IMR-90 (cell line): ENCODE measurements around the gene CREB5. TPM values are rescaled to one million over a fixed set of nuclear protein-coding genes. Genes with fewer than 3 reads are reported as not detected.

Experiments
- ATAC-seq: fragments of 200-7000 bp; cut with Tn5 transposase; 2 replicates; pipeline ENCODE4 v1.9.1; 2020; ENCODE audit warnings: low read depth, mild to moderate bottlenecking, moderate library complexity
- BruUV-seq: library from RNA; stranded (reverse); fragments of 400-500 nt; replicated peaks from 2 replicates; lab custom pipeline; 2021; lab: Mats Ljungman, UMichigan
- CTCF ChIA-PET: fragments of 300-600 bp; formaldehyde crosslinking; extraction: SDS; loops from one replicate; lab custom pipeline; 2021; ENCODE audit warnings: antibody characterized with exemption; lab: Yijun Ruan, JAX
- POLR2A ChIA-PET: fragments of 300-600 bp; sonication (Branson Sonifier 250); formaldehyde crosslinking; loops from one replicate; lab custom pipeline; 2022; ENCODE audit warnings: antibody characterized with exemption; ENCODE audit not compliant: unreplicated experiment; lab: Charles Lee
- DNase-seq: peaks from one replicate; pipeline ENCODE4 v3.0.0; 2013
- H2AFZ ChIP-seq: replicated peaks from 2 replicates; pipeline ENCODE3; 2013; ENCODE audit warnings: low read length, mild to moderate bottlenecking; ENCODE audit not compliant: poor library complexity
- H2AK5ac ChIP-seq: 2 replicates; pipeline ENCODE4 v1.6.1; 2013; ENCODE audit warnings: low read depth, low read length, inconsistent platforms
- H2AK9ac ChIP-seq: replicated peaks from 2 replicates; pipeline ENCODE3; 2013; ENCODE audit warnings: mild to moderate bottlenecking, low read depth, low read length, moderate library complexity; ENCODE audit not compliant: poor library complexity
- H2BK120ac ChIP-seq: 2 replicates; pipeline ENCODE4 v1.6.1; 2013; ENCODE audit warnings: low read depth, low read length, inconsistent platforms
- H2BK15ac ChIP-seq: 3 replicates; pipeline ENCODE4 v1.6.1; 2013; ENCODE audit warnings: low read depth, low read length, inconsistent platforms
- H2BK20ac ChIP-seq: 2 replicates; pipeline ENCODE4 v1.6.1; 2013; ENCODE audit warnings: low read depth, mild to moderate bottlenecking, inconsistent platforms, low read length, moderate library complexity
- H2BK5ac ChIP-seq: 2 replicates; pipeline ENCODE4 v1.6.1; 2013; ENCODE audit warnings: mild to moderate bottlenecking, low read depth, low read length, inconsistent platforms; ENCODE audit not compliant: poor library complexity, severe bottlenecking
- H3K14ac ChIP-seq: replicated peaks from 2 replicates; pipeline ENCODE4 v1.6.1; 2013; ENCODE audit warnings: low read depth, low read length, inconsistent platforms
- H3K18ac ChIP-seq: 2 replicates; pipeline ENCODE4 v1.6.1; 2013; ENCODE audit warnings: low read depth, low read length, control low read depth
- H3K23ac ChIP-seq: 2 replicates; pipeline ENCODE4 v1.6.1; 2013; ENCODE audit warnings: low read depth, low read length, inconsistent platforms
- H3K27ac ChIP-seq: 2 replicates; pipeline ENCODE4 v1.5.1; 2013; ENCODE audit warnings: mild to moderate bottlenecking, control low read depth, low read length; ENCODE audit not compliant: insufficient read depth
- H3K27me3 ChIP-seq: 2 replicates; pipeline ENCODE4 v1.6.1; 2013; ENCODE audit warnings: low read length; ENCODE audit not compliant: control insufficient read depth, insufficient read depth
- H3K36me3 ChIP-seq: 2 replicates; pipeline ENCODE4 v1.6.1; 2013; ENCODE audit warnings: low read length, mixed read lengths; ENCODE audit not compliant: control insufficient read depth, insufficient read depth
- H3K4ac ChIP-seq: 2 replicates; pipeline ENCODE4 v1.6.1; 2013; ENCODE audit warnings: low read depth, low read length, inconsistent platforms
- H3K4me1 ChIP-seq: 2 replicates; pipeline ENCODE4 v1.6.1; 2013; ENCODE audit warnings: low read length, mixed read lengths; ENCODE audit not compliant: control insufficient read depth, insufficient read depth
- H3K4me2 ChIP-seq: 2 replicates; pipeline ENCODE4 v1.6.1; 2013; ENCODE audit warnings: low read depth, mild to moderate bottlenecking, control low read depth, low read length, moderate library complexity
- H3K4me3 ChIP-seq: 2 replicates; pipeline ENCODE4 v1.5.1; 2013; ENCODE audit warnings: low read depth, mild to moderate bottlenecking, control low read depth, low read length, moderate library complexity; ENCODE audit not compliant: insufficient read depth
- H3K56ac ChIP-seq: 2 replicates; pipeline ENCODE4 v1.6.1; 2013; ENCODE audit warnings: low read length, inconsistent platforms; ENCODE audit not compliant: insufficient read depth; ENCODE audit errors: extremely low read depth
- H3K79me1 ChIP-seq, 2 experiments: 2 replicates each; pipeline ENCODE4 v1.6.1; 2013; ENCODE audit warnings: low read length in 2 of 2, inconsistent platforms in 1 of 2, low read depth in 1 of 2
- H3K9ac ChIP-seq: 2 replicates; pipeline ENCODE4 v1.6.1; 2013; ENCODE audit warnings: low read depth, low read length, control low read depth
- H3K9me1 ChIP-seq: 2 replicates; pipeline ENCODE4 v1.6.1; 2013; ENCODE audit warnings: low read length, inconsistent platforms; ENCODE audit not compliant: insufficient read depth
- H3K9me3 ChIP-seq: 2 replicates; pipeline ENCODE4 v1.6.1; 2013; ENCODE audit warnings: low read length; ENCODE audit not compliant: control insufficient read depth, insufficient read depth
- H4K20me1 ChIP-seq: 2 replicates; pipeline ENCODE4 v1.6.1; 2013; ENCODE audit warnings: low read length, inconsistent platforms; ENCODE audit not compliant: insufficient read depth
- H4K5ac ChIP-seq: 2 replicates; pipeline ENCODE4 v1.6.1; 2013; ENCODE audit warnings: mild to moderate bottlenecking, low read depth, low read length, control low read depth
- H4K8ac ChIP-seq, 2 experiments: 2 replicates each; pipeline ENCODE4 v1.6.1; 2013; ENCODE audit warnings: low read depth in 2 of 2, low read length in 2 of 2, control low read depth in 1 of 2, inconsistent platforms in 1 of 2
- H4K91ac ChIP-seq: 2 replicates; pipeline ENCODE4 v1.6.1; 2013; ENCODE audit warnings: low read depth, low read length, inconsistent platforms; ENCODE audit not compliant: insufficient read depth
- BHLHE40 ChIP-seq: fragments of 150-350 bp; IDR thresholded peaks from 2 replicates; pipeline ENCODE4 v1.6.1; 2016; ENCODE audit warnings: mild to moderate bottlenecking, low read depth, low read length
- CEBPB ChIP-seq: IDR thresholded peaks from 2 replicates; pipeline ENCODE4 v1.6.1; 2012; ENCODE audit warnings: low read depth, low read length, improper control_type of control experiment
- CHD1 ChIP-seq: IDR thresholded peaks from 2 replicates; pipeline ENCODE4 v1.6.1; 2012; ENCODE audit warnings: low read depth, low read length, improper control_type of control experiment
- CTCF ChIP-seq: conservative IDR thresholded peaks from 2 replicates; pipeline ENCODE4 v1.5.1; 2012; ENCODE audit warnings: mild to moderate bottlenecking, low read depth, low read length, improper control_type of control experiment
- ELK1 ChIP-seq: fragments of 150-350 bp; IDR thresholded peaks from 2 replicates; pipeline ENCODE4 v1.6.1; 2016; ENCODE audit warnings: low read depth, mild to moderate bottlenecking, low read length, moderate library complexity, borderline replicate concordance
- FOS ChIP-seq: fragments of 150-350 bp; IDR thresholded peaks from 2 replicates; pipeline ENCODE4 v1.6.1; 2016; ENCODE audit warnings: low read depth, low read length
- MAZ ChIP-seq: IDR thresholded peaks from 2 replicates; pipeline ENCODE4 v1.6.1; 2012; ENCODE audit warnings: low read depth, mild to moderate bottlenecking, low read length, improper control_type of control experiment, moderate library complexity, borderline replicate concordance
- MXI1 ChIP-seq: IDR thresholded peaks from 2 replicates; pipeline ENCODE4 v1.6.1; 2012; ENCODE audit warnings: low read depth, mild to moderate bottlenecking, low read length, moderate library complexity, borderline replicate concordance
- RAD21 ChIP-seq: IDR thresholded peaks from 2 replicates; pipeline ENCODE4 v1.6.1; 2012; ENCODE audit warnings: low read length, improper control_type of control experiment
- RFX5 ChIP-seq: IDR thresholded peaks from 2 replicates; pipeline ENCODE4 v1.8.0; 2012; ENCODE audit warnings: low read depth, mild to moderate bottlenecking, low read length, moderate library complexity
- SMC3 ChIP-seq: fragments of 150-350 bp; IDR thresholded peaks from 2 replicates; pipeline ENCODE4 v1.6.1; 2016; ENCODE audit warnings: low read depth, mild to moderate bottlenecking, antibody characterized with exemption, low read length, moderate library complexity
- USF2 ChIP-seq: fragments of 150-350 bp; IDR thresholded peaks from 2 replicates; pipeline ENCODE4 v1.6.1; 2017; ENCODE audit warnings: mild to moderate bottlenecking, antibody characterized with exemption, low read length, low read depth
- WGBS, 2 experiments: methylation state at CpG; one replicate each; pipeline versions ENCODE4 v1.1.5 to v1.1.7; 2013; ENCODE audit warnings: missing lambda C conversion rate in 2 of 2; ENCODE audit not compliant: insufficient read length in 1 of 2; ENCODE audit errors: extremely low coverage in 2 of 2; 5-methylcytosine and 5-hydroxymethylcytosine counted together
- dilution Hi-C: fragments of 300-500 bp; cut with HindIII; formaldehyde crosslinking; loops from one replicate; pipeline ENCODE4 v1.14.3; 2018; ENCODE audit warnings: low sequenced_read_pairs; ENCODE audit not compliant: unreplicated experiment
- in situ Hi-C: fragments of 300-500 bp; cut with MboI; formaldehyde crosslinking; loops from 3 replicates; pipeline ENCODE4 v1.14.3; 2019; ENCODE audit warnings: low sequenced_read_pairs, inconsistent platforms, mixed read lengths
- intact Hi-C: fragments of 100-400 bp; cut with micrococcal nuclease; formaldehyde crosslinking; loops from 2 replicates; pipeline ENCODE4 v1.10.0; 2022
- polyA plus RNA-seq, 3 experiments: library from polyadenylated mRNA; depleted of rRNA; stranded (reverse); fragments of >200 nt; gene quantifications; 2 replicates each; pipeline ENCODE4 v1.2.3, GENCODE V29; 2012; ENCODE audit warnings: low replicate concordance in 1 of 3
- total RNA-seq: library from RNA; depleted of rRNA; stranded (reverse); fragments of >200 nt; gene quantifications from 2 replicates; pipeline ENCODE4 v1.2.3, GENCODE V29; 2012

The CREB5 gene
- total and polyA plus RNA-seq, 2 of the 4 experiments (the other 2 are of a cell fraction), result 7.3 to 13.1 TPM

- H3K23ac ChIP-seq, result no peak overlapping the region
- H3K9ac ChIP-seq, result no peak overlapping the region
- no peak overlapping the region for H3K4me3 ChIP-seq
- no peak overlapping the region for H3K4me2 ChIP-seq
- dilution Hi-C loops, result no loop called here
- H4K5ac ChIP-seq, result no peak overlapping the region
- no peak overlapping the region for H2AK9ac ChIP-seq
- no peaks in the 10 kb centered on the region for H3K79me1 ChIP-seq
- H3K18ac ChIP-seq, result no peak overlapping the region
- H2AFZ ChIP-seq, result no peak overlapping the region
- BruUV-seq, result no TSS peak
- H3K9me3 ChIP-seq, result no peaks in the 10 kb centered on the region
- ATAC-seq (no peak), DNase-seq (no peak)
- no peak overlapping the region for H2BK5ac ChIP-seq
- H2AK5ac ChIP-seq, result no peak overlapping the region
- H3K14ac ChIP-seq, result no peak overlapping the region
- TF ChIP-seq CEBPB, result no peak
- TF ChIP-seq CHD1, result no peak
- TF ChIP-seq RFX5, result no peak
- no peak for TF ChIP-seq CTCF
- TF ChIP-seq BHLHE40, result no peak
- TF ChIP-seq ELK1, result no peak
- no peak for TF ChIP-seq SMC3
- no peak for TF ChIP-seq MXI1
- TF ChIP-seq RAD21, result no peak
- no peak for TF ChIP-seq USF2
- TF ChIP-seq MAZ, result no peak
- no peak for TF ChIP-seq FOS
- CTCF ChIA-PET, result no interaction called here
- H3K56ac ChIP-seq, result no peak overlapping the region
- POLR2A ChIA-PET, result no interaction called here
- peaks cover 2% of the 10 kb centered on the region; the same call in 1 of the 2 replicates for H3K4me1 ChIP-seq
- in situ Hi-C loops, result no loop called here
- H3K36me3 ChIP-seq, result no peaks in the 10 kb centered on the region
- no CpG with 5 or more reads among the region's 1 CpG for WGBS, 2 experiments
- H3K27ac ChIP-seq, result no peak overlapping the region
- H4K8ac ChIP-seq, result no peak overlapping the region
- no peak overlapping the region for H3K4ac ChIP-seq
- H3K9me1 ChIP-seq, result no peaks in the 10 kb centered on the region
- intact Hi-C loops, result loop anchor here (1.0 kb wide), 1 partner anchor 26 kb away; no protein-coding TSS in a partner anchor
- no peak overlapping the region for H2BK15ac ChIP-seq
- H2BK20ac ChIP-seq, result no peak overlapping the region
- H4K91ac ChIP-seq, result no peak overlapping the region
- H2BK120ac ChIP-seq, result no peak overlapping the region
- H4K20me1 ChIP-seq, result no peaks in the 10 kb centered on the region
- H3K27me3 ChIP-seq, result no peaks in the 10 kb centered on the region
These were observed 18.3 kb downstream of the CREB5 start for GRCh38 chr7:28430616-28431015.
